AG04449 (cell line): ENCODE results near the gene TXNRD1.

ENCODE experiments used
- CTCF ChIA-PET: fragments of 350-600 bp; formaldehyde crosslinking; extraction: SDS; loops from one replicate; lab custom pipeline; 2021; ENCODE audit warnings: antibody characterized with exemption; lab: Yijun Ruan, JAX
- POLR2A ChIA-PET: fragments of 400-600, 350-600 bp; formaldehyde crosslinking; extraction: SDS; loops from one replicate; lab custom pipeline; 2020; ENCODE audit warnings: antibody characterized with exemption, inconsistent platforms; lab: Yijun Ruan, JAX
- DNase-seq: peaks from one replicate; pipeline ENCODE4 v3.0.0-alpha.2; 2010; ENCODE audit warnings: low read depth, low spot score
- H3K4me3 ChIP-seq: 2 replicates; pipeline ENCODE4 v1.5.1; 2011; ENCODE audit warnings: low read depth, mild to moderate bottlenecking, control low read depth, low read length
- CTCF ChIP-seq: IDR thresholded peaks from one replicate; pipeline ENCODE4 v1.5.1; 2011; ENCODE audit warnings: mild to moderate bottlenecking, moderate library complexity, low read length, control low read depth, inconsistent platforms; ENCODE audit not compliant: insufficient read depth; ENCODE audit errors: missing control alignments

The TXNRD1 gene

GRCh38 chr12:104348994-104349494 lies 133.5 kb downstream of the TXNRD1 start:
- ChIA-PET CTCF (interaction anchor here (0.9 to 1.9 kb wide), 2 partner anchors 10 to 528 kb away, joined by 7 to 8 read pairs; no protein-coding TSS in a partner anchor), POLR2A (no interaction called here)
- DNase-seq, result no peak
- no peak overlapping the region for H3K4me3 ChIP-seq
- no peak for TF ChIP-seq CTCF

GRCh38 chr12:104350211-104351056 lies 134.9 kb downstream of the TXNRD1 start:
- no peak overlapping the region for H3K4me3 ChIP-seq
- CTCF ChIA-PET, result interaction anchor here (1.3 to 1.9 kb wide), 2 partner anchors 8 to 752 kb away, joined by 3 to 7 read pairs; no protein-coding TSS in a partner anchor
- POLR2A ChIA-PET, result no interaction called here
- DNase-seq, result no peak
- no peak for TF ChIP-seq CTCF

- no peak for DNase-seq
Measured at GRCh38 chr12:104351057-104351983, 135.7 kb downstream of the TXNRD1 start.

GRCh38 chr12:104352106-104352713 lies 136.6 kb downstream of the TXNRD1 start:
- no peak for TF ChIP-seq CTCF
- DNase-seq, result no peak
- CTCF ChIA-PET, result interaction anchor here (1.0 to 1.7 kb wide), 5 partner anchors 12 to 750 kb away, joined by 3 to 6 read pairs (median 3); no protein-coding TSS in a partner anchor
- POLR2A ChIA-PET, result no interaction called here
- H3K4me3 ChIP-seq, result no peak overlapping the region

More at GRCh38 chr12:104351057-104351983, 135.7 kb downstream of the TXNRD1 start:
- ChIA-PET POLR2A (no interaction called here), CTCF (interaction anchor here (1.0 to 1.6 kb wide), 4 partner anchors 11 to 751 kb away, joined by 3 to 4 read pairs (median 3); no protein-coding TSS in a partner anchor)
- H3K4me3 ChIP-seq, result no peak overlapping the region
- no peak for TF ChIP-seq CTCF

GRCh38 chr12:104353012-104353981 lies 137.7 kb downstream of the TXNRD1 start:
- TF ChIP-seq CTCF, result no peak
- H3K4me3 ChIP-seq, result no peak overlapping the region
- ChIA-PET CTCF (interaction anchor here (1.7 kb wide), 1 partner anchor 28 kb away, joined by 6 read pairs; no protein-coding TSS in a partner anchor), POLR2A (no interaction called here)
- no peak for DNase-seq
